Astrocyte (in vitro differentiated cells and primary cell): ENCODE results near the gene FAM124B.

Experiments used
- EZH2 ChIP-seq: IDR thresholded peaks from 2 replicates; pipeline ENCODE4 v1.6.1; 2012; ENCODE audit warnings: mild to moderate bottlenecking, low read length, inconsistent platforms; ENCODE audit not compliant: insufficient read depth
- TF ChIP-seq, protein P1 (sequence below): IDR thresholded peaks from 2 replicates; pipeline ENCODE4 v1.5.1; 2011; ENCODE audit warnings: low read depth, mild to moderate bottlenecking, inconsistent platforms, low read length, moderate library complexity; ENCODE audit not compliant: insufficient read depth

GRCh38 chr2:224386876-224387275, 15.0 kb downstream of the FAM124B start:
- TF ChIP-seq, protein P1, sequence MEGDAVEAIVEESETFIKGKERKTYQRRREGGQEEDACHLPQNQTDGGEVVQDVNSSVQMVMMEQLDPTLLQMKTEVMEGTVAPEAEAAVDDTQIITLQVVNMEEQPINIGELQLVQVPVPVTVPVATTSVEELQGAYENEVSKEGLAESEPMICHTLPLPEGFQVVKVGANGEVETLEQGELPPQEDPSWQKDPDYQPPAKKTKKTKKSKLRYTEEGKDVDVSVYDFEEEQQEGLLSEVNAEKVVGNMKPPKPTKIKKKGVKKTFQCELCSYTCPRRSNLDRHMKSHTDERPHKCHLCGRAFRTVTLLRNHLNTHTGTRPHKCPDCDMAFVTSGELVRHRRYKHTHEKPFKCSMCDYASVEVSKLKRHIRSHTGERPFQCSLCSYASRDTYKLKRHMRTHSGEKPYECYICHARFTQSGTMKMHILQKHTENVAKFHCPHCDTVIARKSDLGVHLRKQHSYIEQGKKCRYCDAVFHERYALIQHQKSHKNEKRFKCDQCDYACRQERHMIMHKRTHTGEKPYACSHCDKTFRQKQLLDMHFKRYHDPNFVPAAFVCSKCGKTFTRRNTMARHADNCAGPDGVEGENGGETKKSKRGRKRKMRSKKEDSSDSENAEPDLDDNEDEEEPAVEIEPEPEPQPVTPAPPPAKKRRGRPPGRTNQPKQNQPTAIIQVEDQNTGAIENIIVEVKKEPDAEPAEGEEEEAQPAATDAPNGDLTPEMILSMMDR: no peak
- TF ChIP-seq EZH2: no peak
